Liver (tissue), 2 donors: ENCODE data around the gene NUB1.

Experiments
- TF ChIP-seq, protein P1 (sequence below): IDR thresholded peaks from 2 replicates; pipeline ENCODE4 v1.6.1; 2016; ENCODE audit warnings: antibody characterized with exemption, mild to moderate bottlenecking
- TF ChIP-seq, protein P2 (sequence below): fragments of 150-350 bp; IDR thresholded peaks from 2 replicates; pipeline ENCODE4 v1.5.1; 2017; ENCODE audit warnings: improper control_type of control experiment, low read depth, low read length; ENCODE audit not compliant: missing input control
- TF ChIP-seq, protein P3 (sequence below): IDR thresholded peaks from 2 replicates; pipeline ENCODE4 v1.6.1; 2016; ENCODE audit warnings: antibody characterized with exemption
- donor health status: healthy.

DNA sequence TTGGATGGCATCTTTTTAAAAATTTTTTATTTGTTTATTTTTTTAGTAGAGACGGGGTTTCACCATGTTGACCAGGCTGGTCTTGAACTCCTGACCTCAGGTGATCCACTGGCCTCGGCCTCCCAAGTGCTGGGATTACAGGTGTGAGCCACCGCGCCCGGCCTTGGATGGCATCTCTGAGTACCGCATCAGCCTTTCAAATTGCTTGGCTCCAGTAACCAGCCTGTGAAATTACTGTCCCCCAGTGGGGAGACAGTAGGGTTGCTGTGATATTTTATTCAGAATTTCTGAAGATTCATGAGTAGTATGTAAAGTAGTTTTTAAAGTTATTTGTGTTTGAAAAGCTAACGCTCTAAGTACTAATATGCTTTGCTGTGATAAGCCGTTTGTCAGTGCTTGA lies 1.2 kb downstream of the NUB1 start:
- TF ChIP-seq, protein P1, sequence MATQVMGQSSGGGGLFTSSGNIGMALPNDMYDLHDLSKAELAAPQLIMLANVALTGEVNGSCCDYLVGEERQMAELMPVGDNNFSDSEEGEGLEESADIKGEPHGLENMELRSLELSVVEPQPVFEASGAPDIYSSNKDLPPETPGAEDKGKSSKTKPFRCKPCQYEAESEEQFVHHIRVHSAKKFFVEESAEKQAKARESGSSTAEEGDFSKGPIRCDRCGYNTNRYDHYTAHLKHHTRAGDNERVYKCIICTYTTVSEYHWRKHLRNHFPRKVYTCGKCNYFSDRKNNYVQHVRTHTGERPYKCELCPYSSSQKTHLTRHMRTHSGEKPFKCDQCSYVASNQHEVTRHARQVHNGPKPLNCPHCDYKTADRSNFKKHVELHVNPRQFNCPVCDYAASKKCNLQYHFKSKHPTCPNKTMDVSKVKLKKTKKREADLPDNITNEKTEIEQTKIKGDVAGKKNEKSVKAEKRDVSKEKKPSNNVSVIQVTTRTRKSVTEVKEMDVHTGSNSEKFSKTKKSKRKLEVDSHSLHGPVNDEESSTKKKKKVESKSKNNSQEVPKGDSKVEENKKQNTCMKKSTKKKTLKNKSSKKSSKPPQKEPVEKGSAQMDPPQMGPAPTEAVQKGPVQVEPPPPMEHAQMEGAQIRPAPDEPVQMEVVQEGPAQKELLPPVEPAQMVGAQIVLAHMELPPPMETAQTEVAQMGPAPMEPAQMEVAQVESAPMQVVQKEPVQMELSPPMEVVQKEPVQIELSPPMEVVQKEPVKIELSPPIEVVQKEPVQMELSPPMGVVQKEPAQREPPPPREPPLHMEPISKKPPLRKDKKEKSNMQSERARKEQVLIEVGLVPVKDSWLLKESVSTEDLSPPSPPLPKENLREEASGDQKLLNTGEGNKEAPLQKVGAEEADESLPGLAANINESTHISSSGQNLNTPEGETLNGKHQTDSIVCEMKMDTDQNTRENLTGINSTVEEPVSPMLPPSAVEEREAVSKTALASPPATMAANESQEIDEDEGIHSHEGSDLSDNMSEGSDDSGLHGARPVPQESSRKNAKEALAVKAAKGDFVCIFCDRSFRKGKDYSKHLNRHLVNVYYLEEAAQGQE = no peak
- TF ChIP-seq, protein P2, sequence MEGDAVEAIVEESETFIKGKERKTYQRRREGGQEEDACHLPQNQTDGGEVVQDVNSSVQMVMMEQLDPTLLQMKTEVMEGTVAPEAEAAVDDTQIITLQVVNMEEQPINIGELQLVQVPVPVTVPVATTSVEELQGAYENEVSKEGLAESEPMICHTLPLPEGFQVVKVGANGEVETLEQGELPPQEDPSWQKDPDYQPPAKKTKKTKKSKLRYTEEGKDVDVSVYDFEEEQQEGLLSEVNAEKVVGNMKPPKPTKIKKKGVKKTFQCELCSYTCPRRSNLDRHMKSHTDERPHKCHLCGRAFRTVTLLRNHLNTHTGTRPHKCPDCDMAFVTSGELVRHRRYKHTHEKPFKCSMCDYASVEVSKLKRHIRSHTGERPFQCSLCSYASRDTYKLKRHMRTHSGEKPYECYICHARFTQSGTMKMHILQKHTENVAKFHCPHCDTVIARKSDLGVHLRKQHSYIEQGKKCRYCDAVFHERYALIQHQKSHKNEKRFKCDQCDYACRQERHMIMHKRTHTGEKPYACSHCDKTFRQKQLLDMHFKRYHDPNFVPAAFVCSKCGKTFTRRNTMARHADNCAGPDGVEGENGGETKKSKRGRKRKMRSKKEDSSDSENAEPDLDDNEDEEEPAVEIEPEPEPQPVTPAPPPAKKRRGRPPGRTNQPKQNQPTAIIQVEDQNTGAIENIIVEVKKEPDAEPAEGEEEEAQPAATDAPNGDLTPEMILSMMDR = no peak
- TF ChIP-seq, protein P3, sequence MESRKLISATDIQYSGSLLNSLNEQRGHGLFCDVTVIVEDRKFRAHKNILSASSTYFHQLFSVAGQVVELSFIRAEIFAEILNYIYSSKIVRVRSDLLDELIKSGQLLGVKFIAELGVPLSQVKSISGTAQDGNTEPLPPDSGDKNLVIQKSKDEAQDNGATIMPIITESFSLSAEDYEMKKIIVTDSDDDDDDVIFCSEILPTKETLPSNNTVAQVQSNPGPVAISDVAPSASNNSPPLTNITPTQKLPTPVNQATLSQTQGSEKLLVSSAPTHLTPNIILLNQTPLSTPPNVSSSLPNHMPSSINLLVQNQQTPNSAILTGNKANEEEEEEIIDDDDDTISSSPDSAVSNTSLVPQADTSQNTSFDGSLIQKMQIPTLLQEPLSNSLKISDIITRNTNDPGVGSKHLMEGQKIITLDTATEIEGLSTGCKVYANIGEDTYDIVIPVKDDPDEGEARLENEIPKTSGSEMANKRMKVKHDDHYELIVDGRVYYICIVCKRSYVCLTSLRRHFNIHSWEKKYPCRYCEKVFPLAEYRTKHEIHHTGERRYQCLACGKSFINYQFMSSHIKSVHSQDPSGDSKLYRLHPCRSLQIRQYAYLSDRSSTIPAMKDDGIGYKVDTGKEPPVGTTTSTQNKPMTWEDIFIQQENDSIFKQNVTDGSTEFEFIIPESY = no peak
